Cardiac muscle cell (in vitro differentiated cells and primary cell): Measurements from ENCODE around the gene CACNG5. TPM values are rescaled to one million over a fixed set of nuclear protein-coding genes. Genes with fewer than 3 reads are reported as not detected.

Experiments
- DNase-seq, 2 donors: peaks; one replicate each; pipeline versions ENCODE4 v3.0.0 to v3.0.0-alpha.2; 2010 to 2017; ENCODE audit warnings: low read depth in 1 of 2, low spot score in 1 of 2
- H3K27ac ChIP-seq: fragments of 200-600 bp; sonication (generic); 2 replicates; pipeline ENCODE4 v1.5.1; 2016
- H3K27me3 ChIP-seq: fragments of 200-600 bp; sonication (generic); 2 replicates; pipeline ENCODE4 v1.6.0; 2016; ENCODE audit warnings: control low read depth
- H3K36me3 ChIP-seq: fragments of 200-600 bp; sonication (generic); 2 replicates; pipeline ENCODE4 v1.5.1; 2016; ENCODE audit warnings: control low read depth
- H3K4me1 ChIP-seq: fragments of 200-600 bp; sonication (generic); 2 replicates; pipeline ENCODE4 v1.8.1; 2017; ENCODE audit warnings: low read depth, mild to moderate bottlenecking, mixed run types
- H3K4me3 ChIP-seq: fragments of 200-600 bp; sonication (generic); 2 replicates; pipeline ENCODE4 v1.5.1; 2016; ENCODE audit warnings: mild to moderate bottlenecking
- H3K9me3 ChIP-seq: fragments of 200-600 bp; sonication (generic); 2 replicates; pipeline ENCODE4 v1.5.1; 2017; ENCODE audit warnings: low read depth, mild to moderate bottlenecking, control low read depth
- CTCF ChIP-seq: IDR thresholded peaks from 2 replicates; pipeline ENCODE4 v1.5.1; 2012; ENCODE audit warnings: low read depth, mild to moderate bottlenecking, low read length
- polyA plus RNA-seq: library from polyadenylated mRNA; unstranded; fragments of >200 nt; fragmentation: Nextera tagmentation; extraction: Ambion mirVana; gene quantifications from 2 replicates; pipeline ENCODE4 v1.2.1, GENCODE V29; 2016
- total RNA-seq: library from RNA; depleted of rRNA; stranded (reverse); fragments of >200 nt; gene quantifications from 2 replicates; pipeline ENCODE4 v1.2.3, GENCODE V29; 2016

The CACNG5 gene
- total and polyA plus RNA-seq, 2 experiments from 2014 or later = not detected

GRCh38 chr17:66849032-66849655 lies 14.2 kb downstream of the CACNG5 start:
- no peak for TF ChIP-seq CTCF
- Histone ChIP-seq H3K9me3 (no peaks in the 10 kb centered on the region), H3K4me3 (no peak overlapping the region), H3K36me3 (no peaks in the 10 kb centered on the region), H3K27me3 (no peaks in the 10 kb centered on the region), H3K4me1 (no peaks in the 10 kb centered on the region), H3K27ac (no peak overlapping the region)
- no peak for DNase-seq

GRCh38 chr17:66849851-66850580 lies 15.1 kb downstream of the CACNG5 start:
- no peak for DNase-seq
- Histone ChIP-seq H3K36me3 (no peaks in the 10 kb centered on the region), H3K9me3 (no peaks in the 10 kb centered on the region)

DNA sequence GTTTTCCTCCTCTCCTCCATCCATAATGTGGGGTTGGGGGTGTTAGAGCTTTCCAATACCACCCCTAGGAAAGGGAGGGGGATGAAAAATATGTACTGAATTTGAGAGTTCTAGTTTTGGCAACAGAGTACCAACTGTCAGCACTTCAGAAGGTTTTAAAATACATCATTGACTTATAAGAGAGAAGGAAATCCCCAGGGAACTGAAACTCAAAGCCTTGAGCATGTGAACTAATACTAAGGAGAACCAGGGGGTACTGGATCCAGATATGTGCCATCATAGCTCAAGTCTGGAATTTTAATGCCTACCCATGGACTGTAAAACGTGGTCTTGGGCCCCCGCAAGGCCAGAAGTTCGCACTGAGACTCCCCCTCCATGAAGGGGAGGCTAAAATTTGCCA lies 15.8 kb downstream of the CACNG5 start:
- DNase-seq = no peak
- Histone ChIP-seq H3K36me3 (no peaks in the 10 kb centered on the region), H3K27me3 (no peaks in the 10 kb centered on the region), H3K27ac (no peak overlapping the region), H3K4me1 (no peaks in the 10 kb centered on the region), H3K4me3 (no peak overlapping the region), H3K9me3 (no peaks in the 10 kb centered on the region)
- no peak for TF ChIP-seq CTCF

More at GRCh38 chr17:66849851-66850580, 15.1 kb downstream of the CACNG5 start:
- H3K4me3 ChIP-seq = no peak overlapping the region
- no peak for TF ChIP-seq CTCF
- no peak overlapping the region for H3K27ac ChIP-seq
- H3K4me1 ChIP-seq = no peaks in the 10 kb centered on the region
- H3K27me3 ChIP-seq = no peaks in the 10 kb centered on the region

GRCh38 chr17:66855204-66855603 lies 20.3 kb downstream of the CACNG5 start:
- H3K9me3 ChIP-seq = no peaks in the 10 kb centered on the region
- peak; percentile 30 for TF ChIP-seq CTCF
- H3K36me3 ChIP-seq = no peaks in the 10 kb centered on the region
- DNase-seq = peak in 1 of 2 donors; percentile 10
- H3K4me1 ChIP-seq = peaks cover 8% of the 10 kb centered on the region
- no peak overlapping the region for H3K27ac ChIP-seq
- H3K27me3 ChIP-seq = no peaks in the 10 kb centered on the region
- no peak overlapping the region for H3K4me3 ChIP-seq

GRCh38 chr17:66858226-66859083 lies 23.5 kb downstream of the CACNG5 start:
- DNase-seq = peak in 1 of 2 donors; percentile 19
- H3K27me3 ChIP-seq = no peaks in the 10 kb centered on the region
- H3K27ac ChIP-seq = no peak overlapping the region
- no peak overlapping the region for H3K4me3 ChIP-seq
- no peaks in the 10 kb centered on the region for H3K9me3 ChIP-seq
- H3K4me1 ChIP-seq = peaks cover 8% of the 10 kb centered on the region
- TF ChIP-seq CTCF = no peak
- H3K36me3 ChIP-seq = no peaks in the 10 kb centered on the region
